CD4-positive, alpha-beta T cell (primary cell): ENCODE data around the gene TENM4. TPM values are rescaled to one million over a fixed set of nuclear protein-coding genes. Genes with fewer than 3 reads are reported as not detected.

Source experiments
- ATAC-seq: fragments of 200-7000 bp; cut with Tn5 transposase; one replicate; pipeline ENCODE4 v1.10.0; 2022; ENCODE audit warnings: mild to moderate bottlenecking; ENCODE audit not compliant: poor library complexity
- CTCF ChIA-PET: fragments of 350-600 bp; sonication (Branson Sonifier 250); formaldehyde crosslinking; loops from one replicate; lab custom pipeline; 2021; ENCODE audit warnings: antibody characterized with exemption, inconsistent platforms; lab: Charles Lee
- POLR2A ChIA-PET: fragments of 350-600 bp; sonication (Branson Sonifier 250); formaldehyde crosslinking; loops from one replicate; lab custom pipeline; 2021; ENCODE audit warnings: antibody characterized with exemption, inconsistent platforms; lab: Charles Lee
- DNase-seq, 14 experiments: peaks; one replicate each; pipeline ENCODE4 v3.0.0-alpha.2; 2013 to 2020; ENCODE audit warnings: mixed read lengths in 2 of 14
- H3K27ac ChIP-seq, 2 donors: one replicate each; pipeline versions ENCODE4 v1.5.1 to v1.7.0; 2013; ENCODE audit warnings: low read length in 2 of 2, low read depth in 1 of 2, mild to moderate bottlenecking in 1 of 2
- H3K27me3 ChIP-seq, 2 experiments: 1 replicate in 1 of 2; 2 replicates in 1 of 2; pipeline versions ENCODE4 v1.6.1 to v1.7.0; 2013; ENCODE audit warnings: low read length in 2 of 2, control low read depth in 1 of 2, mild to moderate bottlenecking in 1 of 2, moderate library complexity in 1 of 2; ENCODE audit not compliant: insufficient read depth in 2 of 2, control insufficient read depth in 1 of 2
- H3K36me3 ChIP-seq: one replicate; pipeline ENCODE4 v1.6.1; 2013; ENCODE audit warnings: low read length, control low read depth; ENCODE audit not compliant: insufficient read depth
- H3K4me1 ChIP-seq: one replicate; pipeline ENCODE4 v1.6.1; 2013; ENCODE audit warnings: low read length, control low read depth; ENCODE audit not compliant: insufficient read depth
- H3K4me3 ChIP-seq: one replicate; pipeline ENCODE4 v1.5.1; 2013; ENCODE audit warnings: mild to moderate bottlenecking, low read length, moderate library complexity
- H3K9me3 ChIP-seq, 2 experiments: 1 replicate in 1 of 2; 2 replicates in 1 of 2; pipeline versions ENCODE4 v1.6.1 to v1.7.0; 2013; ENCODE audit warnings: low read length in 2 of 2, mild to moderate bottlenecking in 2 of 2, control low read depth in 1 of 2, moderate library complexity in 1 of 2; ENCODE audit not compliant: control insufficient read depth in 1 of 2, insufficient read depth in 1 of 2
- H3K27ac Mint-ChIP-seq: one replicate; pipeline ENCODE4 v1.8.0; 2020; ENCODE audit warnings: mixed read lengths
- H3K27me3 Mint-ChIP-seq: one replicate; pipeline ENCODE4 v1.8.0; 2021; ENCODE audit warnings: mixed read lengths
- H3K36me3 Mint-ChIP-seq: one replicate; pipeline ENCODE4 v1.8.0; 2021; ENCODE audit warnings: low read depth, mixed read lengths
- H3K4me1 Mint-ChIP-seq: one replicate; pipeline ENCODE4 v1.8.0; 2021; ENCODE audit warnings: low read depth, mixed read lengths
- H3K4me3 Mint-ChIP-seq: one replicate; pipeline ENCODE4 v1.8.0; 2020; ENCODE audit warnings: mild to moderate bottlenecking, mixed read lengths
- H3K9me3 Mint-ChIP-seq: one replicate; pipeline ENCODE4 v1.8.0; 2020; ENCODE audit warnings: mixed read lengths
- intact Hi-C, 2 experiments: fragments of 100-400 bp; cut with DNase I in 1 of 2; cut with micrococcal nuclease in 1 of 2; formaldehyde crosslinking; loops; one replicate each; pipeline versions ENCODE4 v1.15.1 to v1.9.0; 2023 to 2025; cut with DNase I, micrococcal nuclease
- total RNA-seq, 174 experiments: library from RNA in 2 of 174; stranded (reverse) in 2 of 174; gene quantifications; one replicate each; pipeline ENCODE4 v1.2.3 and lab custom pipeline; 2021 to 2026
- TF ChIP-seq, protein P1 (sequence below): fragments of 200-600 bp; IDR thresholded peaks from one replicate; pipeline ENCODE4 v1.8.0; 2022; ENCODE audit warnings: antibody characterized with exemption, mild to moderate bottlenecking

The TENM4 gene
- total RNA-seq, 2 experiments from 2014 or later = 0.22 to 0.31 TPM

DNA sequence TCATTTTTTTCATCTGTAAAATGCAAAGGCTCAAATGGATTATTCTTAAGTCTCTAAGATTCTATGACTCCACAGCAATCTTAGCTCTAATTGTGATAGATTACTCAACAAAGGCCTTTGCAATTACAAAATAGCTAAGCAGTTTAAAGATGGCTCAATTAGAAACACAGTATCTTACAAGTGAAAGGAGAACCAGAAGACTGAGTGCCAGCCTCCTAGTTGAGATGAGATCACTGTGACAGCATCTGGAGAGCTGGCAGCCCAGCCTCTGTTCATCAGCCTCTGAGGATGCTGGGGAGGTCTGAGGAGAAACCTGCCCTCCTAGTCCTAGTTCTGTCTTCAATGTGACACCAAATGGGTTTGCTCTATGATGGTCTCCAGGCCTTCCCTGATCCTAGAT lies 707.8 kb downstream of the TENM4 start:
- H3K27me3 ChIP-seq = peaks cover 0 to 3% of the 10 kb centered on the region in 2 experiments
- Mint-ChIP-seq H3K9me3 (no peaks in the 10 kb centered on the region), H3K36me3 (no peaks in the 10 kb centered on the region), H3K4me1 (no peaks in the 10 kb centered on the region), H3K27ac (no peak overlapping the region), H3K4me3 (no peak overlapping the region), H3K27me3 (peaks cover 7% of the 10 kb centered on the region)
- TF ChIP-seq, protein P1, sequence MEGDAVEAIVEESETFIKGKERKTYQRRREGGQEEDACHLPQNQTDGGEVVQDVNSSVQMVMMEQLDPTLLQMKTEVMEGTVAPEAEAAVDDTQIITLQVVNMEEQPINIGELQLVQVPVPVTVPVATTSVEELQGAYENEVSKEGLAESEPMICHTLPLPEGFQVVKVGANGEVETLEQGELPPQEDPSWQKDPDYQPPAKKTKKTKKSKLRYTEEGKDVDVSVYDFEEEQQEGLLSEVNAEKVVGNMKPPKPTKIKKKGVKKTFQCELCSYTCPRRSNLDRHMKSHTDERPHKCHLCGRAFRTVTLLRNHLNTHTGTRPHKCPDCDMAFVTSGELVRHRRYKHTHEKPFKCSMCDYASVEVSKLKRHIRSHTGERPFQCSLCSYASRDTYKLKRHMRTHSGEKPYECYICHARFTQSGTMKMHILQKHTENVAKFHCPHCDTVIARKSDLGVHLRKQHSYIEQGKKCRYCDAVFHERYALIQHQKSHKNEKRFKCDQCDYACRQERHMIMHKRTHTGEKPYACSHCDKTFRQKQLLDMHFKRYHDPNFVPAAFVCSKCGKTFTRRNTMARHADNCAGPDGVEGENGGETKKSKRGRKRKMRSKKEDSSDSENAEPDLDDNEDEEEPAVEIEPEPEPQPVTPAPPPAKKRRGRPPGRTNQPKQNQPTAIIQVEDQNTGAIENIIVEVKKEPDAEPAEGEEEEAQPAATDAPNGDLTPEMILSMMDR = no peak
- CTCF ChIA-PET = no interaction called here
- no peak overlapping the region for H3K4me3 ChIP-seq
- POLR2A ChIA-PET = no interaction called here
- intact Hi-C loops = no loop called here
- no peaks in the 10 kb centered on the region for H3K4me1 ChIP-seq
- ATAC-seq (no peak), DNase-seq (no peak)
- H3K9me3 ChIP-seq = no peaks in the 10 kb centered on the region
- H3K27ac ChIP-seq = no peak overlapping the region
- no peaks in the 10 kb centered on the region for H3K36me3 ChIP-seq

- Mint-ChIP-seq H3K36me3 (no peaks in the 10 kb centered on the region), H3K9me3 (no peaks in the 10 kb centered on the region), H3K27me3 (peaks cover 7% of the 10 kb centered on the region), H3K27ac (no peak overlapping the region), H3K4me1 (no peaks in the 10 kb centered on the region), H3K4me3 (no peak overlapping the region)
- Histone ChIP-seq H3K9me3 (no peaks in the 10 kb centered on the region), H3K36me3 (no peaks in the 10 kb centered on the region), H3K27me3 (peaks cover 0 to 3% of the 10 kb centered on the region in 2 experiments), H3K27ac (no peak overlapping the region), H3K4me1 (no peaks in the 10 kb centered on the region), H3K4me3 (no peak overlapping the region)
- TF ChIP-seq, protein P1 = no peak
- ATAC-seq (no peak), DNase-seq (no peak)
- CTCF ChIA-PET = no interaction called here
- POLR2A ChIA-PET = no interaction called here
- intact Hi-C loops = no loop called here
Measured at GRCh38 chr11:78732246-78732645, 708.6 kb downstream of the TENM4 start.

DNA sequence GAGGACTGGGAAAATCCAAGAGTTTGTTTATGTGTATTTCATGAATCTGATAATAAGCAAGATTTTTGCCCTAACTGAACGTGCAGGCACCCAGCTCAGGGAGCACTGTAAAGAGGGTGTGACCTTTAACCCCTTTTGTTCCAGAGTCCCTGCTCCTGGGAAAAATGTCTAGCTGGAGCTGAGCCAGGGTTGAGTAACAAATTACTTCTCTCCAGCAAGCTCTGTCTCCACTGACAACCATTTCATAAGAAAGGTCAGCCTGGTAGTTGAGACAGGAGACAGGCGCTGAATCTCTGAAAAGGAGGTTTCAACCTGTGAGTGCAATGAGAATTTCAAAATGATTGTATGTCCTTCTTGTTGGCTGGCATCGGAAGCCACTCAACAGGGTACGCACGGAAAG lies 709.8 kb downstream of the TENM4 start:
- TF ChIP-seq, protein P1 = no peak
- H3K4me3 ChIP-seq = no peak overlapping the region
- Mint-ChIP-seq H3K4me3 (no peak overlapping the region), H3K4me1 (no peaks in the 10 kb centered on the region), H3K27ac (no peak overlapping the region), H3K27me3 (peaks cover 9% of the 10 kb centered on the region), H3K9me3 (no peaks in the 10 kb centered on the region), H3K36me3 (no peaks in the 10 kb centered on the region)
- peaks cover 0 to 4% of the 10 kb centered on the region in 2 experiments for H3K27me3 ChIP-seq
- no peak overlapping the region for H3K27ac ChIP-seq
- no peak for DNase-seq
- H3K36me3 ChIP-seq = no peaks in the 10 kb centered on the region
- no peaks in the 10 kb centered on the region for H3K9me3 ChIP-seq
- intact Hi-C loops = no loop called here
- ChIA-PET CTCF (no interaction called here), POLR2A (no interaction called here)
- no peak for ATAC-seq
- H3K4me1 ChIP-seq = no peaks in the 10 kb centered on the region
